Dermis blood vessel endothelial cell (primary cell): Measurements from ENCODE around the gene MYH10. TPM values are rescaled to one million over a fixed set of nuclear protein-coding genes. Genes with fewer than 3 reads are reported as not detected.

ENCODE experiments used
- DNase-seq: peaks from one replicate; pipeline ENCODE4 v3.0.0; 2010
- total RNA-seq: library from RNA; depleted of rRNA; stranded (reverse); fragments of >200 nt; gene quantifications from 2 replicates; pipeline ENCODE4 v1.2.3, GENCODE V29; 2014

The MYH10 gene
- total RNA-seq, 1 donor from 2014 or later = 227 TPM

GRCh38 chr17:8647956-8648355 is 17.4 kb upstream of the MYH10 start:
- no peak for DNase-seq

GRCh38 chr17:8647202-8647601 is 16.7 kb upstream of the MYH10 start:
- no peak for DNase-seq

DNA sequence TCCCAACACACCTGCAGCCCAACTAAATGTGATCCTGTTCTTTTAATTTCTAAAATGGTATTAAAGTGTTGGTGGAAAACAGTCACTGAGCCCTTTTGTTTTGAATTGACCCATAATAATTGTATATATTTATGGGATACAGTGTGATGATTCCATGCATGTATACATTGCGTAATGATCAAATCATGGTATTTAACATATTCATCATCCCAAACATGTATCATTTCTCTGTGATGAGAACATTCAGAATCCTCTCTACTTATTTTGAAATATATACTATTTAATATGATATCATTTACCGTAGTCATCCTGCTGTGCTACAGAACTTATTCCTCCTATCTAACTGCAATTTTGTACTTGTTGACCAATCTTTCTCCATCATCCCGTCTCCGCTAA is 14.0 kb upstream of the MYH10 start:
- DNase-seq = no peak

DNA sequence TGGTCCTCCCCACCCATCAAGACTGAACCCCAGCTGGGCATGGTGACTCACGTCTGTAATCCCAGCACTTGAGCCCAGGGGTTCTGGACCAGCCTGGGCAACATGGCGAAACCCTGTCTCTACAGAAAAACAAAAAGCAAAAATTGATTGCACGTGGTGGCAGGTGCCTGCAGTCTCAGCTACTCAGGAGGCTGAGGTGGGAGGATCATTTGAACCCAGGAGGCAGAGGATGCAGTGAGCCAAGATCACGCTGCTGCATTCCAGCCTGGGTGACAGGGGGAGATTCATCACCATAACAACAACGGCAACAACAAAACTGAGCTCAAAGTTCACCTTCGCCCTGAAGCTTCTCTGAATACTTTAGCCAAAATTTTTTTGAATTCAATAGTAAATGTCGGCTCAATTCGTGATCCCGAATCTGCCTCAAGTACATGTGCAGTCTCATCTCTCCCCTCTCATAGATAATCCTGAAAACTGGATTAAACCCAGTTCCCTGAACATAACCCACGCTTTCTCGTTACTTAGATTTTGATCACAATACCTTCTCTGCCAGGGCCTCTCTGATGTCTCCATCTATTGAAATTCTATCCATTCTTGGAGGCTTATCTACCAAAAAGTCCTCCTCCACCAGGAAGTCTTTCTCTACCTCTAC is 13.5 kb upstream of the MYH10 start:
- no peak for DNase-seq

GRCh38 chr17:8639709-8640108 is 9.2 kb upstream of the MYH10 start:
- DNase-seq = no peak

DNA sequence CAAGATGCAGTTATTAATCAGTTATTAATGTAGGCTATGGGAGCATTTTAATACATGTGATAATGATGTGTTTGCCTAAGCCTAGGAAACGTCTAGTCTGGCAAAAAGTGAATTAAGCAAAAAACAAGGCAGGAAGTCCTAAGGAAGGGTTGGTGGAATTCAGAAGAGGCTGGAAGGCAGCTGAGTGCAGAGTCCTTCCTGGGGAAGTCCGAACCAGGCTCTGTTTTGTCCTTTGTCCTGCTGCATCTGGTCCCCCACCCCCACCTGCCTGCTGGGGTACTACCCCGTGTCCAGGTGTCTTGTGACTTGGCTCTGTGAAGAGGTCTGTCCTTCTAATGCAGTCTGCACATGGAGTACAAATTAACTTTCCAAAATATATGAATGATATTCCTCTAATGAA is 1.5 kb upstream of the MYH10 start:
- DNase-seq = peak; percentile 57

DNA sequence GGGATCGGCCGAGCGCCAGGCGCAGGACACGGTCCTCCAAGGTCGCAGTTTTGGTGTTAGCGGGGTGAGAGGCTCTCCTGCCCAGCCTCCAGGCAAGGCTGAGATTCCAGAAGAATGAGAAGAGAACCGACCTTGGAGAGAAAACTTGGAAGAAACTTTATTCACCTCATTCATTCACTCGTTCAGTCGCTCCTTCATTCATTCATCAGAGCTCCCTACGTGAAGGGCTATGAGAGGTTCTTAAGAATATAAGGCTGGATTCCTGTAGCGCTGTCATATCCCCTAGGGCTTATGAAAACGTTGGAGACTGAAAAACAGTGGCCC is 991 bp upstream of the MYH10 start:
- DNase-seq = no peak

- DNase-seq = peak; percentile 100
Observed at GRCh38 chr17:8630802-8631553, 453 bp upstream of the MYH10 start.

- peak; percentile 46 for DNase-seq
Observed at GRCh38 chr17:8629371-8630226, 926 bp downstream of the MYH10 start.

DNA sequence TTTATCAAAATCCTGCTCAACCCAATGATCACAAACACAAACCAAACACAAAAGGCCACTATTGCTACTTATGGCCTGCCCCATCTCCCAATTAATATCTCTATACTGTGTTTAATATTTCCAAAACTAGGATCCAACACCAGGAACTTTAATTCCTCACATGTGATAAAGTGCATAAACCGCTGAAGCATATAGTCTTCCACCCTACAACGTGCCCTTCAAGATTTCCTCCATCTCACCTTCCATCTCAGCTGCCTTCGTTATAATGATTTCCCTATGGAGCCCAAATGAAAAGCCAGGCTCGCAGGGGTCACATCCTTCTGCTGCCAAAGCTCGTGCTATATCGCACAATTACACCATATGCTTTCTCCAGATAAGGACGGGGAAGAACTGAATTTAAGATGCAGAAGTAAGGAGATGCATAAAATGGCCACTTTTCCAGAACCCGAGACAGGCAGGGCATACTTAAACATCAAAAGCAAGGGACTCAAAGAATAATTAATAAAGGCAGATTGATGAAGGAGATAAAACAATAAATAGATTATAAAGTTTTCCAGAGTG is 1.8 kb downstream of the MYH10 start:
- DNase-seq = peak; percentile 41

GRCh38 chr17:8628172-8628571 is 2.4 kb downstream of the MYH10 start:
- DNase-seq = no peak

DNA sequence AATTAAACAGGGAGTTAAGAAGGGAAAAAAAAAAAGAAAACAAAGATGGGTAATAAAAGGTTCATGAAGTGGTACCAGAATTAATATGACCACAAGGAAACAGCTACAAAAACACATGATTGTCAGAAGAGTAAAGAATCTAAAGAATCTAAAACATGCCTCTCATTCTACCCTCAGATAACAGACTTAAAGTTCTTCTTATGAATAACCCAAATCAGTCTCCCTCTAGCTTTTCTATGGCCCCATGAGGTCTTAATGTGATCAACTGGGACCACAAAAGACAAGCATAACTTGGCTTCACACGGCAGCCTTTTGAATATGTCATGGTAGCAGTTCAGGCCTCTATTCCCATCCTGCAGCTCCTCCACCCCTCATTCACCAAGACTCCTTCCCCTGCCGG is 6.9 kb downstream of the MYH10 start:
- no peak for DNase-seq

GRCh38 chr17:8622191-8622590 is 8.3 kb downstream of the MYH10 start:
- no peak for DNase-seq

- DNase-seq = no peak
Observed at GRCh38 chr17:8621585-8621984, 8.9 kb downstream of the MYH10 start.

DNA sequence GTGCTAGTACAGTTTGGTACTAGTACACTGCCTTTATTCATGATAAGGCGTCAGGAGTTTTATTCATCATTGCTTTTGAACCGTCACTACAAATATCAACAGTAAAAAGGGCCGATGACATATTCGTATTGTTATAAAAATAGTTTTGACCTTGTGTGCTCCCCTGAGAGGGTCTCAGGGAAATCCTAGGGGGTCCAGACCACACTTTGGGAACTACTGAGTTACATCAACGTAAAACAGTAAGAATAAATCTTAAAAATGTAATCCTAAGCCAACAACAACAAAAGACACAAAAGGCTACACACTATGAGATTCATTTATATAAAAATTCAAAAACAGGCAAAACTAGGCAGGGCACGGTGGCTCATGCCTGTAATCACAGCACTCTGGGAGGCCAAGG is 11.2 kb downstream of the MYH10 start:
- no peak for DNase-seq

DNA sequence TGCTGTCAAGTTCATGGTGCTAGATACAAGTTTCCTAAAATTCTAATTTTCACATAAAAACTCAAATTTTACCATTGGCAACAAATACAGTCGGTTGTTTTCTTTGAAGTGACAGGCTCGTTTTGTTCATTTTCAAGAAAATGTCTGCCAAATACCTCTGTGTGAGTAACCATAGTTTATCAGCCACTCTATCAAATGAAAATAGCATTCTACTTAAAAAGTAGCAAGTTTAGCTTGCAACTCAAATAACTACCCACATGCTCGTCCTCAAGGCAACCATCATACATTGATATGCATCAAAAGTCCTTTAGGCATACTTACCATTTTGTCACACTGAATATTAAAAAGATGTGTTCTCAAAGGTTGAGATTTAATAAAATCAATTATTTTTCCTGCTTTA is 11.7 kb downstream of the MYH10 start:
- no peak for DNase-seq

DNA sequence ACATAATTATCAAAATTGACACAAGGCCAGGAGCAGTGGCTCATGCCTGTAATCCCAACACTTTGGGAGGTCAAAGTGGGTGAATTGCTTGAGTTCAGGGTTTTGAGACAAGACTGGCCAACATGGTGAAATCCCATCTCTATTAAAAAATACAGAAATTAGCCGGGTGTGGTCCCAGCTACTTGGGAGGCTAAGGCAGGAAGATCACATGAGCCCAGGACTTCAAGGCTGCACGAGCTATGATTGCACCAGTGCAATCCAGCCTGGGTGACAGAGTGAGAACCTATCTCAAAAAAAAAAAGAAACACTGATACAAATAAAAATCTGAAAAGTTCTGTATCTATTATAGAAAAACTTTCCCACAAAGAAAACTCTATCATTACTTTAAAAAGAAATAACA is 15.5 kb downstream of the MYH10 start:
- DNase-seq = no peak

GRCh38 chr17:8611619-8612298 is 18.8 kb downstream of the MYH10 start:
- no peak for DNase-seq

- peak; percentile 10 for DNase-seq
Observed at GRCh38 chr17:8611137-8611536, 19.4 kb downstream of the MYH10 start.

DNA sequence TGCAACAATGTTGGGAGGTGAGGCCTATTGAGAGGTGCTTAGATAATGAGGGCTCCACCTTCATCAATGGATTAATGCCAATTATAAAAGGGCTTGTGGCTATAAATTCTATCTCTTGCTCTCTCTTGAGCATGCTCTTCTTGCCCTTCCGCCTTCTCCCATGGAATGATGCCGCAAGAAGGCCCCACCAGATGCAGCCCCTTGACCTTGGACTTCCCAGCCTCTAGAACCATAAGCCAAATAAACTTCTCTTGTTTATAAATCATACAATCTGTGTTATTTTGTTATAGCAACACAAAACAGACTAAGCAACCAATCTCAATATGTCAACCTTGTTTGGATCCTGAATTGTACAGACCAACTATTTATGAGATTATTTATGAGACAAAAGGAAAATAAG is 20.0 kb downstream of the MYH10 start:
- DNase-seq = no peak

DNA sequence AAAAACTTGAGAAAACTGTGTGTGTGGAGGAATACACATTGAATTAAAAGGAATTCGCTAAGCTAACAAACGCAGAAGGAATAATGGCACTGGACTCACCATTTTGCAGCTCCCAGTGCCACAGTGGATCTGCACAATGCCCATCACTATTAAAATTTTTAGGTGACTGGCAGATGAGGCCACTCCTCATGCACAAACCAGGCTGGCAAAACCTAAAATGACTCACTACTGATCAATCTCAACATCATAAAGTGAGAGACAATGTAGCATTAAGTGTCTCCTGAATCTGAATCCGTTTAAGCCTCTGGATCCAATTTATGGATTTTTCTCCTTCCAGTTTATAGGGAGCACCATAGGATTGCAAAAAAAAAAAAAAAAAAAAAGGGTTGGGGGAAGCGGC is 20.6 kb downstream of the MYH10 start:
- DNase-seq = no peak

DNA sequence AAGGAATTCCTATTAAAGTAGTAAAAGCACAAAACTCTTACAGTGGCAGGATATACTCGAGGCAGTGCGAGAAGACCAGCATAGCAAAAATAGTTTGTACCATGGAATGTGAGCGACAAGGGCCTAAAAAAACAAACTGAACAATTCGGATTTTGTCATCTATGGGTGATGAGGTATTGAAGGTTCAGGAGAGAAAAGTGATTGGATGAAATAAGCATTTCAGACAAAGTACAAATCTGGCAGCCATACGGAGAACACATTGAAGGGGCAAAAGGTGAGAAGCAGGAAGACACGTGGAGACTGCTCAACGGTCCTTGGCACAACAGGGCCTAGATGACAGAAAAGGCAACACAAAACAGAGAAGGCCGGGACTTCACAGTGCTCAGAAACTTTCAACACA is 22.5 kb downstream of the MYH10 start:
- DNase-seq = no peak

DNA sequence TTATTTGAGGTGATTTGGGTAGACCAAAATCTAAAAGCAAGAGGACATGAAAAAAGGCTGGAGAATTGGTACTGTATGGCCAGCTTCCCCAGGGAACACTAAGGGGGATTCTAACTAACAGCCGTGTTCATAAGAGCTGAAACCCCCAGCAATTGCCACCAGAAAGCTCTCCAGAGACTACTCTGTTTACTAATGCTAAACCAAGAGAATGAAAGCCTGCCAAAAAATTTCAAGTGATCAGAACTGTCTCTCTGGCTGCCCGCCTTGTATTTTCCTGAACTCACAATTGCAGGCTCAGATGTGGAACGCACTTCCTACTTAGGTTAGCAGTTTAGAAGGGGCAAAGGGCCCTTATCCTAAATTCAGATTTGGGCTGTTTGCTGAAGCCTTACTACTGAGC is 24.1 kb downstream of the MYH10 start:
- DNase-seq = peak; percentile 7
